SK-N-SH (cell line): ENCODE data around the gene MRPL10.

Source experiments
- CTCF ChIP-seq: fragments of 200-600 bp; sonication (generic); IDR thresholded peaks from 2 replicates; pipeline ENCODE4 v1.6.1; 2017; ENCODE audit warnings: antibody characterized with exemption, mild to moderate bottlenecking, moderate library complexity
- EZH2phosphoT487 ChIP-seq: fragments of 200-600 bp; sonication (generic); IDR thresholded peaks from 2 replicates; pipeline ENCODE4 v1.6.1; 2017; ENCODE audit warnings: low read depth, mixed run types, mild to moderate bottlenecking, antibody characterized with exemption, moderate library complexity, borderline replicate concordance
- GATA2 ChIP-seq: sonication (generic); formaldehyde crosslinking; IDR thresholded peaks from 2 replicates; pipeline ENCODE4 v1.5.0; 2020; ENCODE audit warnings: mild to moderate bottlenecking, missing genetic modification reagents
- MAX ChIP-seq: IDR thresholded peaks from 2 replicates; pipeline ENCODE4 v1.4.0; 2012; ENCODE audit warnings: low read depth
- MEF2A ChIP-seq: IDR thresholded peaks from 2 replicates; pipeline ENCODE4 v1.4.0; 2012; ENCODE audit warnings: low read depth, borderline replicate concordance
- NRF1 ChIP-seq: IDR thresholded peaks from 2 replicates; pipeline ENCODE4 v1.6.1; 2012; ENCODE audit warnings: low read depth, mild to moderate bottlenecking, low read length
- PBX3 ChIP-seq: IDR thresholded peaks from 2 replicates; pipeline ENCODE4; 2012
- REST ChIP-seq: IDR thresholded peaks from 2 replicates; pipeline ENCODE4 v1.6.1; 2012; ENCODE audit warnings: mild to moderate bottlenecking, low read depth, low read length, moderate library complexity
- SMC3 ChIP-seq: IDR thresholded peaks from 2 replicates; pipeline ENCODE4 v1.6.1; 2012; ENCODE audit warnings: low read depth, low read length, improper control_type of control experiment
- TAF1 ChIP-seq: IDR thresholded peaks from 2 replicates; pipeline ENCODE4 v1.6.1; 2012; ENCODE audit warnings: low read depth, mild to moderate bottlenecking, low read length, moderate library complexity, borderline replicate concordance
- USF1 ChIP-seq: IDR thresholded peaks from 2 replicates; pipeline ENCODE4 v1.4.0; 2012; ENCODE audit warnings: low read depth, borderline replicate concordance
- USF2 ChIP-seq: fragments of 150-350 bp; IDR thresholded peaks from 2 replicates; pipeline ENCODE4 v1.6.1; 2017; ENCODE audit warnings: antibody characterized with exemption, low read length, low read depth, borderline replicate concordance
- YY1 ChIP-seq: IDR thresholded peaks from 2 replicates; pipeline ENCODE4 v1.4.0; 2012; ENCODE audit warnings: low read depth, mild to moderate bottlenecking

- TF ChIP-seq MEF2A (no peak), CTCF (no peak), EZH2phosphoT487 (no peak), MAX (no peak), NRF1 (no peak), USF2 (no peak), TAF1 (no peak), GATA2 (CRISPR knock-in tag) (no peak), REST (no peak), USF1 (no peak), YY1 (no peak), PBX3 (no peak), SMC3 (no peak)
Observed at GRCh38 chr17:47840001-47840741, 8.8 kb upstream of the MRPL10 start.
